K562 (cell line): ENCODE results near the gene ENOSF1. TPM values are rescaled to one million over a fixed set of nuclear protein-coding genes. Genes with fewer than 3 reads are reported as not detected.

ENCODE experiments used
- ATF2 ChIP-seq: sonication (generic); formaldehyde crosslinking; IDR thresholded peaks from 2 replicates; pipeline ENCODE4 v1.8.1; 2022; ENCODE audit warnings: missing genetic modification reagents
- KAT8 ChIP-seq: fragments of 450-650 bp; IDR thresholded peaks from 2 replicates; pipeline ENCODE4 v1.6.1; 2016; ENCODE audit warnings: low read depth, mild to moderate bottlenecking
- LCOR ChIP-seq: sonication (generic); formaldehyde crosslinking; IDR thresholded peaks from 2 replicates; pipeline ENCODE4 v1.8.0; 2022; ENCODE audit warnings: mild to moderate bottlenecking, missing genetic modification reagents
- MTA3 ChIP-seq: fragments of 450-650 bp; formaldehyde crosslinking; IDR thresholded peaks from 2 replicates; pipeline ENCODE4 v1.6.1; 2017; ENCODE audit warnings: mild to moderate bottlenecking, borderline replicate concordance
- PRMT5 ChIP-seq: sonication (generic); formaldehyde crosslinking; IDR thresholded peaks from 2 replicates; pipeline ENCODE4 v1.5.0; 2020; ENCODE audit warnings: missing genetic modification reagents
- PRPF4 ChIP-seq: fragments of 200-400 bp; formaldehyde crosslinking; IDR thresholded peaks from one replicate; pipeline ENCODE4 v1.6.1; 2017; ENCODE audit warnings: low read length, low read depth, mild to moderate bottlenecking; ENCODE audit not compliant: insufficient read depth, poor library complexity, severe bottlenecking
- RBM14 ChIP-seq: fragments of 200-400 bp; formaldehyde crosslinking; IDR thresholded peaks from 2 replicates; pipeline ENCODE4 v1.6.1; 2018; ENCODE audit warnings: low read depth, mild to moderate bottlenecking, low read length, moderate library complexity, borderline replicate concordance; ENCODE audit not compliant: insufficient read depth
- RUNX1 ChIP-seq: sonication (generic); IDR thresholded peaks from 2 replicates; pipeline ENCODE4 v1.6.1; 2016; ENCODE audit warnings: antibody characterized with exemption, low read depth
- TCF3 ChIP-seq: sonication (generic); formaldehyde crosslinking; IDR thresholded peaks from 2 replicates; pipeline ENCODE4 v1.4.0; 2020; ENCODE audit warnings: mild to moderate bottlenecking, missing genetic modification reagents
- ZBTB7A ChIP-seq: IDR thresholded peaks from 2 replicates; pipeline ENCODE4 v1.6.1; 2011; ENCODE audit warnings: low read depth, mild to moderate bottlenecking, low read length, moderate library complexity, borderline replicate concordance; ENCODE audit not compliant: control insufficient read depth
- polyA plus RNA-seq, 8 experiments: library from polyadenylated mRNA; depleted of rRNA in 4 of 8; stranded (reverse) in 5 of 8; unstranded in 3 of 8; fragments of >200 nt; fragmentation: Nextera tagmentation in 2 of 8; fragmentation: Illumina TruSeq in 1 of 8; extraction: Ambion mirVana in 2 of 8; extraction: Trizol in 1 of 8; gene quantifications; 2 replicates each; pipeline versions ENCODE4 v1.2.1 to v1.2.3, GENCODE V29; 2011 to 2014; ENCODE audit warnings: inconsistent platforms in 1 of 8, missing spikeins in 1 of 8
- total RNA-seq, 7 experiments: library from RNA; depleted of rRNA in 6 of 7; stranded (reverse); fragments of >200 nt in 6 of 7; fragmentation: Illumina TruSeq in 2 of 7; extraction: Trizol in 2 of 7; gene quantifications; 2 replicates each; pipeline versions ENCODE4 v1.2.1 to v1.2.3, GENCODE V29; 2011 to 2021; ENCODE audit warnings: low replicate concordance in 1 of 7
- TF ChIP-seq, protein P1 (sequence below): fragments of 450-650 bp; IDR thresholded peaks from 2 replicates; pipeline ENCODE4 v1.6.1; 2016; ENCODE audit warnings: mild to moderate bottlenecking, moderate library complexity
- TF ChIP-seq, protein P2 (sequence below): sonication (generic); formaldehyde crosslinking; IDR thresholded peaks from 2 replicates; pipeline ENCODE4 v1.8.1; 2023; ENCODE audit warnings: mild to moderate bottlenecking, missing genetic modification reagents

Gene ENOSF1
- total and polyA plus RNA-seq, 9 of the 15 experiments (the other 6 are each of a cell fraction or from before 2014, with no cell fraction given) = 15.5 to 66.4 (median 46.5) TPM

- TF ChIP-seq ZBTB7A = peak; percentile 48; the same call in 1 of the 2 replicates
- no peak for TF ChIP-seq ATF2
- TF ChIP-seq, protein P1, sequence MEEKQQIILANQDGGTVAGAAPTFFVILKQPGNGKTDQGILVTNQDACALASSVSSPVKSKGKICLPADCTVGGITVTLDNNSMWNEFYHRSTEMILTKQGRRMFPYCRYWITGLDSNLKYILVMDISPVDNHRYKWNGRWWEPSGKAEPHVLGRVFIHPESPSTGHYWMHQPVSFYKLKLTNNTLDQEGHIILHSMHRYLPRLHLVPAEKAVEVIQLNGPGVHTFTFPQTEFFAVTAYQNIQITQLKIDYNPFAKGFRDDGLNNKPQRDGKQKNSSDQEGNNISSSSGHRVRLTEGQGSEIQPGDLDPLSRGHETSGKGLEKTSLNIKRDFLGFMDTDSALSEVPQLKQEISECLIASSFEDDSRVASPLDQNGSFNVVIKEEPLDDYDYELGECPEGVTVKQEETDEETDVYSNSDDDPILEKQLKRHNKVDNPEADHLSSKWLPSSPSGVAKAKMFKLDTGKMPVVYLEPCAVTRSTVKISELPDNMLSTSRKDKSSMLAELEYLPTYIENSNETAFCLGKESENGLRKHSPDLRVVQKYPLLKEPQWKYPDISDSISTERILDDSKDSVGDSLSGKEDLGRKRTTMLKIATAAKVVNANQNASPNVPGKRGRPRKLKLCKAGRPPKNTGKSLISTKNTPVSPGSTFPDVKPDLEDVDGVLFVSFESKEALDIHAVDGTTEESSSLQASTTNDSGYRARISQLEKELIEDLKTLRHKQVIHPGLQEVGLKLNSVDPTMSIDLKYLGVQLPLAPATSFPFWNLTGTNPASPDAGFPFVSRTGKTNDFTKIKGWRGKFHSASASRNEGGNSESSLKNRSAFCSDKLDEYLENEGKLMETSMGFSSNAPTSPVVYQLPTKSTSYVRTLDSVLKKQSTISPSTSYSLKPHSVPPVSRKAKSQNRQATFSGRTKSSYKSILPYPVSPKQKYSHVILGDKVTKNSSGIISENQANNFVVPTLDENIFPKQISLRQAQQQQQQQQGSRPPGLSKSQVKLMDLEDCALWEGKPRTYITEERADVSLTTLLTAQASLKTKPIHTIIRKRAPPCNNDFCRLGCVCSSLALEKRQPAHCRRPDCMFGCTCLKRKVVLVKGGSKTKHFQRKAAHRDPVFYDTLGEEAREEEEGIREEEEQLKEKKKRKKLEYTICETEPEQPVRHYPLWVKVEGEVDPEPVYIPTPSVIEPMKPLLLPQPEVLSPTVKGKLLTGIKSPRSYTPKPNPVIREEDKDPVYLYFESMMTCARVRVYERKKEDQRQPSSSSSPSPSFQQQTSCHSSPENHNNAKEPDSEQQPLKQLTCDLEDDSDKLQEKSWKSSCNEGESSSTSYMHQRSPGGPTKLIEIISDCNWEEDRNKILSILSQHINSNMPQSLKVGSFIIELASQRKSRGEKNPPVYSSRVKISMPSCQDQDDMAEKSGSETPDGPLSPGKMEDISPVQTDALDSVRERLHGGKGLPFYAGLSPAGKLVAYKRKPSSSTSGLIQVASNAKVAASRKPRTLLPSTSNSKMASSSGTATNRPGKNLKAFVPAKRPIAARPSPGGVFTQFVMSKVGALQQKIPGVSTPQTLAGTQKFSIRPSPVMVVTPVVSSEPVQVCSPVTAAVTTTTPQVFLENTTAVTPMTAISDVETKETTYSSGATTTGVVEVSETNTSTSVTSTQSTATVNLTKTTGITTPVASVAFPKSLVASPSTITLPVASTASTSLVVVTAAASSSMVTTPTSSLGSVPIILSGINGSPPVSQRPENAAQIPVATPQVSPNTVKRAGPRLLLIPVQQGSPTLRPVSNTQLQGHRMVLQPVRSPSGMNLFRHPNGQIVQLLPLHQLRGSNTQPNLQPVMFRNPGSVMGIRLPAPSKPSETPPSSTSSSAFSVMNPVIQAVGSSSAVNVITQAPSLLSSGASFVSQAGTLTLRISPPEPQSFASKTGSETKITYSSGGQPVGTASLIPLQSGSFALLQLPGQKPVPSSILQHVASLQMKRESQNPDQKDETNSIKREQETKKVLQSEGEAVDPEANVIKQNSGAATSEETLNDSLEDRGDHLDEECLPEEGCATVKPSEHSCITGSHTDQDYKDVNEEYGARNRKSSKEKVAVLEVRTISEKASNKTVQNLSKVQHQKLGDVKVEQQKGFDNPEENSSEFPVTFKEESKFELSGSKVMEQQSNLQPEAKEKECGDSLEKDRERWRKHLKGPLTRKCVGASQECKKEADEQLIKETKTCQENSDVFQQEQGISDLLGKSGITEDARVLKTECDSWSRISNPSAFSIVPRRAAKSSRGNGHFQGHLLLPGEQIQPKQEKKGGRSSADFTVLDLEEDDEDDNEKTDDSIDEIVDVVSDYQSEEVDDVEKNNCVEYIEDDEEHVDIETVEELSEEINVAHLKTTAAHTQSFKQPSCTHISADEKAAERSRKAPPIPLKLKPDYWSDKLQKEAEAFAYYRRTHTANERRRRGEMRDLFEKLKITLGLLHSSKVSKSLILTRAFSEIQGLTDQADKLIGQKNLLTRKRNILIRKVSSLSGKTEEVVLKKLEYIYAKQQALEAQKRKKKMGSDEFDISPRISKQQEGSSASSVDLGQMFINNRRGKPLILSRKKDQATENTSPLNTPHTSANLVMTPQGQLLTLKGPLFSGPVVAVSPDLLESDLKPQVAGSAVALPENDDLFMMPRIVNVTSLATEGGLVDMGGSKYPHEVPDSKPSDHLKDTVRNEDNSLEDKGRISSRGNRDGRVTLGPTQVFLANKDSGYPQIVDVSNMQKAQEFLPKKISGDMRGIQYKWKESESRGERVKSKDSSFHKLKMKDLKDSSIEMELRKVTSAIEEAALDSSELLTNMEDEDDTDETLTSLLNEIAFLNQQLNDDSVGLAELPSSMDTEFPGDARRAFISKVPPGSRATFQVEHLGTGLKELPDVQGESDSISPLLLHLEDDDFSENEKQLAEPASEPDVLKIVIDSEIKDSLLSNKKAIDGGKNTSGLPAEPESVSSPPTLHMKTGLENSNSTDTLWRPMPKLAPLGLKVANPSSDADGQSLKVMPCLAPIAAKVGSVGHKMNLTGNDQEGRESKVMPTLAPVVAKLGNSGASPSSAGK = no peak
- no peak for TF ChIP-seq RUNX1
- TF ChIP-seq MTA3 = 0 out of 2 replicates have a peak, but pooled peaks have one; percentile 21
- no peak for TF ChIP-seq PRPF4
- TF ChIP-seq LCOR = no peak
- TF ChIP-seq TCF3 (CRISPR knock-in tag) = peak; percentile 36; the same call in 1 of the 2 replicates
- no peak for TF ChIP-seq PRMT5 (CRISPR knock-in tag)
- no peak for TF ChIP-seq RBM14
- no peak for TF ChIP-seq KAT8
- TF ChIP-seq, protein P2, sequence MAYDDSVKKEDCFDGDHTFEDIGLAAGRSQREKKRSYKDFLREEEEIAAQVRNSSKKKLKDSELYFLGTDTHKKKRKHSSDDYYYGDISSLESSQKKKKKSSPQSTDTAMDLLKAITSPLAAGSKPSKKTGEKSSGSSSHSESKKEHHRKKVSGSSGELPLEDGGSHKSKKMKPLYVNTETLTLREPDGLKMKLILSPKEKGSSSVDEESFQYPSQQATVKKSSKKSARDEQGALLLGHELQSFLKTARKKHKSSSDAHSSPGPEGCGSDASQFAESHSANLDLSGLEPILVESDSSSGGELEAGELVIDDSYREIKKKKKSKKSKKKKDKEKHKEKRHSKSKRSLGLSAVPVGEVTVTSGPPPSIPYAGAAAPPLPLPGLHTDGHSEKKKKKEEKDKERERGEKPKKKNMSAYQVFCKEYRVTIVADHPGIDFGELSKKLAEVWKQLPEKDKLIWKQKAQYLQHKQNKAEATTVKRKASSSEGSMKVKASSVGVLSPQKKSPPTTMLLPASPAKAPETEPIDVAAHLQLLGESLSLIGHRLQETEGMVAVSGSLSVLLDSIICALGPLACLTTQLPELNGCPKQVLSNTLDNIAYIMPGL (CRISPR knock-in tag) = no peak
These were observed 1.8 kb downstream of the ENOSF1 start (continued) for GRCh38 chr18:710418-711300.
